ENCODE results near the gene CYP26A1.

Gene CYP26A1, protein sequence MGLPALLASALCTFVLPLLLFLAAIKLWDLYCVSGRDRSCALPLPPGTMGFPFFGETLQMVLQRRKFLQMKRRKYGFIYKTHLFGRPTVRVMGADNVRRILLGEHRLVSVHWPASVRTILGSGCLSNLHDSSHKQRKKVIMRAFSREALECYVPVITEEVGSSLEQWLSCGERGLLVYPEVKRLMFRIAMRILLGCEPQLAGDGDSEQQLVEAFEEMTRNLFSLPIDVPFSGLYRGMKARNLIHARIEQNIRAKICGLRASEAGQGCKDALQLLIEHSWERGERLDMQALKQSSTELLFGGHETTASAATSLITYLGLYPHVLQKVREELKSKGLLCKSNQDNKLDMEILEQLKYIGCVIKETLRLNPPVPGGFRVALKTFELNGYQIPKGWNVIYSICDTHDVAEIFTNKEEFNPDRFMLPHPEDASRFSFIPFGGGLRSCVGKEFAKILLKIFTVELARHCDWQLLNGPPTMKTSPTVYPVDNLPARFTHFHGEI

DNA sequence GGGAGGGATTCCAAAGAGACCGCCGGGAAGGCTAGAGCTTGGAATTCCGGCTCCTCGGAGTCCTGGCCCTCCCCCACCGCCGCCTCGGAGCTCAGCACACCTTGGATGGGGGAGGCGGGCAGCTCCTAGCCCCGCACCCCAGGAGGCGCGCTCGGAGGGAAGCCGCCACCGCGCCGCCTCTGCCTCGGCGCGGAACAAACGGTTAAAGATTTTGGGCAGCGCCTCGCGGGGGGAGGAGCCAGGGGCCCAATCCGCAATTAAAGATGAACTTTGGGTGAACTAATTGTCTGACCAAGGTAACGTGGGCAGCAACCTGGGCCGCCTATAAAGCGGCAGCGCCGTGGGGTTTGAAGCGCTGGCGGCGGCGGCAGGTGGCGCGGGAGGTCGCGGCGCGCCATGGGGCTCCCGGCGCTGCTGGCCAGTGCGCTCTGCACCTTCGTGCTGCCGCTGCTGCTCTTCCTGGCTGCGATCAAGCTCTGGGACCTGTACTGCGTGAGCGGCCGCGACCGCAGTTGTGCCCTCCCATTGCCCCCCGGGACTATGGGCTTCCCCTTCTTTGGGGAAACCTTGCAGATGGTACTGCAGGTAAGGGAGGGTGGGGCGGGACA lies at the start of gene CYP26A1:
CYP26A1 (plus strand) TSS at position 355 of the 608 bp plus-strand sequence; CDS start at position 397, 42 bp downstream.
- peak within 1 kb of the TSS; percentile 87 for H2AFZ ChIP-seq (ENCODE audit: low read length)

DNA sequence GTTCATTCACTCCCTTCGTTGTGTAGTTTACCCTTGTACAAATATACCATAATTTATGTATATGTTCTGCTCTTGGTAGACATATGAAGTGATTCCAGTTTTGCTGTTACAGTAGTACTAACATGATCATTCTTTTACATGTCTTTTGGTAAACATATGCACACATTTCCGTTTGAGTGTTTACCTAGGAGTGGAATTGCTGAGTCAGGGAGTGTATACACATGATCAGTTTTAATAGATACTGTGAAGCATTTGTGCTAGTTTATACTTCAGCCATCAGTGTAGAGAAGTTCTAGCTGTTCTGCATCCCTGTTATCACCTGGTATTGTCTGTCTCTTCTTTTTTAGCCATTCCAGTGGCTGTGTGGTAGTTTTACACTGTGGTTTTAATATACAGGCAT lies 47.6 kb upstream of the CYP26A1 start:
- Histone ChIP-seq H3K79me2 (ENCODE audit: low read length) (no peaks in the 10 kb centered on the region), H3K9me2 (replicated peaks; ENCODE audit: insufficient read depth, low read length) (no peaks in the 10 kb centered on the region), H2AFZ (ENCODE audit: low read length) (no peak overlapping the region), H3K9me3 (replicated peaks; ENCODE audit: insufficient read depth, low read length) (no peaks in the 10 kb centered on the region), H3K36me3 (replicated peaks; ENCODE audit: insufficient read depth, low read length) (no peaks in the 10 kb centered on the region), H3K9ac (ENCODE audit: low read length) (no peak overlapping the region), H4K20me1 (ENCODE audit: insufficient read depth, low read length) (no peaks in the 10 kb centered on the region), H3K27me3 (replicated peaks; ENCODE audit: insufficient read depth, low read length) (no peaks in the 10 kb centered on the region), H3K4me2 (ENCODE audit: low read depth, low read length) (no peak overlapping the region), H3F3A (ENCODE audit: insufficient read depth, low read length) (peaks cover 2% of the 10 kb centered on the region; the same call in 1 of the 2 replicates), H3K4me1 (ENCODE audit: low read length) (peaks cover 5% of the 10 kb centered on the region), H3K4me3 (ENCODE audit: low read length) (no peak overlapping the region), H3K27ac (ENCODE audit: low read length) (no peak overlapping the region)
- DNase-seq, result no peak
- no peak for TF ChIP-seq EZH2phosphoT487 (IDR thresholded peaks at IDR 0.05; ENCODE audit: low read length)
- TF ChIP-seq EZH2 (optimal IDR thresholded peaks at IDR 0.05; ENCODE audit: low read depth, low read length), result no peak
- TF ChIP-seq, protein P1, sequence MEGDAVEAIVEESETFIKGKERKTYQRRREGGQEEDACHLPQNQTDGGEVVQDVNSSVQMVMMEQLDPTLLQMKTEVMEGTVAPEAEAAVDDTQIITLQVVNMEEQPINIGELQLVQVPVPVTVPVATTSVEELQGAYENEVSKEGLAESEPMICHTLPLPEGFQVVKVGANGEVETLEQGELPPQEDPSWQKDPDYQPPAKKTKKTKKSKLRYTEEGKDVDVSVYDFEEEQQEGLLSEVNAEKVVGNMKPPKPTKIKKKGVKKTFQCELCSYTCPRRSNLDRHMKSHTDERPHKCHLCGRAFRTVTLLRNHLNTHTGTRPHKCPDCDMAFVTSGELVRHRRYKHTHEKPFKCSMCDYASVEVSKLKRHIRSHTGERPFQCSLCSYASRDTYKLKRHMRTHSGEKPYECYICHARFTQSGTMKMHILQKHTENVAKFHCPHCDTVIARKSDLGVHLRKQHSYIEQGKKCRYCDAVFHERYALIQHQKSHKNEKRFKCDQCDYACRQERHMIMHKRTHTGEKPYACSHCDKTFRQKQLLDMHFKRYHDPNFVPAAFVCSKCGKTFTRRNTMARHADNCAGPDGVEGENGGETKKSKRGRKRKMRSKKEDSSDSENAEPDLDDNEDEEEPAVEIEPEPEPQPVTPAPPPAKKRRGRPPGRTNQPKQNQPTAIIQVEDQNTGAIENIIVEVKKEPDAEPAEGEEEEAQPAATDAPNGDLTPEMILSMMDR (IDR thresholded peaks at IDR 0.05; ENCODE audit: low read length), result no peak

More for the DNA sequence above, at the start of gene CYP26A1:
- H3K27ac ChIP-seq (ENCODE audit: low read length), result peak within 1 kb of the TSS; percentile 88; the same call in 1 of the 2 replicates
- H3K9me2 ChIP-seq (replicated peaks; ENCODE audit: insufficient read depth, low read length), result no peaks in the 10 kb centered on the region
- TF ChIP-seq EZH2phosphoT487 (IDR thresholded peaks at IDR 0.05; ENCODE audit: low read length) (no peak), EZH2 (optimal IDR thresholded peaks at IDR 0.05; ENCODE audit: low read depth, low read length) (no peak)
- TF ChIP-seq, protein P1 (IDR thresholded peaks at IDR 0.05; ENCODE audit: low read length), result no peak
- no peaks in the 10 kb centered on the region for H3K9me3 ChIP-seq (replicated peaks; ENCODE audit: insufficient read depth, low read length)
- no peaks in the 10 kb centered on the region for H3K36me3 ChIP-seq (replicated peaks; ENCODE audit: insufficient read depth, low read length)
- H3K4me3 ChIP-seq (ENCODE audit: low read length), result peak within 1 kb of the TSS; percentile 97
- H4K20me1 ChIP-seq (ENCODE audit: insufficient read depth, low read length), result no peaks in the 10 kb centered on the region
- H3K4me2 ChIP-seq (ENCODE audit: low read depth, low read length), result peak within 1 kb of the TSS; percentile 90
- peak; percentile 77 for DNase-seq
- H3K4me1 ChIP-seq (ENCODE audit: low read length), result peaks cover 35% of the 10 kb centered on the region
- H3K27me3 ChIP-seq (replicated peaks; ENCODE audit: insufficient read depth, low read length), result peaks cover 9% of the 10 kb centered on the region
- peak within 1 kb of the TSS; percentile 61 for H3K9ac ChIP-seq (ENCODE audit: low read length)
- H3F3A ChIP-seq (ENCODE audit: insufficient read depth, low read length), result peaks cover 57% of the 10 kb centered on the region
- peaks cover 26% of the 10 kb centered on the region for H3K79me2 ChIP-seq (ENCODE audit: low read length)

DNA sequence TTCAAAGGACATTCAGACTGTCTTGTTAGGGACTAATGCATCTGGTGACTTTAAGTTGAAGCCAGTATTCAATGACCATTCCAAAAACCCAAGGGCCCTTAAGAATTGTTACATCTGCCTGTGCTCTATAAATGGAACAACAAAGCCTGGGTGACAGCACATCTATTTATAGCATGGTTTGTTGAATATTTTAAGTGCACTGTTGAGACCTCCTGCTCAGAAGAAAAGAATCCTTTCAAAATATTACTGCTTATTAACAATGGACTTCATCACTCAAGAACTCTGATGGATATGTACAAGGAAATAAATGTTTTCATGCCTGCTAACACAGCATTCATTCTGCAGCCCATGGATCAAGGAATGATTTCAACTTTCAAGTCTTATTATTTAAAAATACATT lies 46.2 kb upstream of the CYP26A1 start:
- DNase-seq, result no peak
- Histone ChIP-seq H3K79me2 (ENCODE audit: low read length) (no peaks in the 10 kb centered on the region), H4K20me1 (ENCODE audit: insufficient read depth, low read length) (no peaks in the 10 kb centered on the region), H3F3A (ENCODE audit: insufficient read depth, low read length) (peaks cover 13% of the 10 kb centered on the region), H3K9ac (ENCODE audit: low read length) (no peak overlapping the region), H2AFZ (ENCODE audit: low read length) (no peak overlapping the region), H3K9me3 (replicated peaks; ENCODE audit: insufficient read depth, low read length) (no peaks in the 10 kb centered on the region), H3K27ac (ENCODE audit: low read length) (no peak overlapping the region), H3K4me1 (ENCODE audit: low read length) (peaks cover 15% of the 10 kb centered on the region), H3K4me3 (ENCODE audit: low read length) (no peak overlapping the region), H3K27me3 (replicated peaks; ENCODE audit: insufficient read depth, low read length) (no peaks in the 10 kb centered on the region), H3K9me2 (replicated peaks; ENCODE audit: insufficient read depth, low read length) (no peaks in the 10 kb centered on the region), H3K36me3 (replicated peaks; ENCODE audit: insufficient read depth, low read length) (no peaks in the 10 kb centered on the region), H3K4me2 (ENCODE audit: low read depth, low read length) (no peak overlapping the region)
- TF ChIP-seq, protein P1 (IDR thresholded peaks at IDR 0.05; ENCODE audit: low read length), result no peak
- no peak for TF ChIP-seq EZH2 (optimal IDR thresholded peaks at IDR 0.05; ENCODE audit: low read depth, low read length)
- no peak for TF ChIP-seq EZH2phosphoT487 (IDR thresholded peaks at IDR 0.05; ENCODE audit: low read length)
